SKM-1 treated with dmso at 0.1 percent for 144 hours (cell line): ENCODE measurements around the gene RUNX1.
A peak's percentile ranks its signal among the peaks of the same experiment; 100 is the strongest.
"Not testable (repeated sequence)": the region's sequence is repeated elsewhere in the genome, so short reads cannot be mapped to it uniquely, and the experiment has no call there.

Source experiments
- DNase-seq: peaks from one replicate; lab custom pipeline; 2025; ENCODE audit not compliant: unreplicated experiment; lab: John Stamatoyannopoulos, UW

The RUNX1 gene

GRCh38 chr21:34973685-34974084 is 75.4 kb downstream of the RUNX1 start:
- no peak for DNase-seq

DNA sequence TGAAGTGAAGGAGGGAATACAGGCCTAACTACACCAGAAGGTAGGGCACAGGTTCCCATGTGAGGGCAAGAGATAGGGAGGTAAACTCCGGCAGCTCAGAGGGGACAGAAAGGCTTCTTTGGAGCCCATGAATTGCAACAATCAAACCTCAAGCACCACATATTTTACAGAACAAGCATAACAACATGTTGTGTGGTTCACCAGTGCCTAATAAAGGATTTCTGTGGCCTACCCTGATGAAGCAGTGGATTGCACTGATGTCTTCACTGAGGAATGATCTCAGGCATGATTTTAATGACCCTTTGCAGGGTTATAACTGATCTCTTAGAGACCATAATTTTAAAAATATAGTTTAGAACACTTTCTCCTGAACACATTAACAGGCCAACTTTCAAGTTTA is 77.4 kb downstream of the RUNX1 start:
- DNase-seq = no peak

DNA sequence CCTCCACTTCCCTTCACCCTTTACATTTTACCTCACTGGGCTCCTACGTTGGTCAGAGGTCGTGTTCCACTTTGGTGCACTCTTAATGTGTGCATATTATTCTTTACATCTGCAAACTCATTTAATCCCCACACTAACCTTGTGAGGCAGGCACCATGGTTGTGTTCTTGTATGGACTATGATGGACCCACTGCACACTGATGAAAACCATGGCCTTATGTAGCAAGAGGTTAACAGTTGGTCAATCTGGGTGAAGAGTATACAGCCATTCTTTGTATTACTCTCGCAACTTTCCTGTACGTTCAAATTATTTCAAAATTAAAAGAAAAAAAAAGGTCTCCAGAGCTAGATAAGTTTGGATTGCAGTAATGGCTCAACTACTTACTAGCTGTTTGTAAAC is 78.5 kb downstream of the RUNX1 start:
- DNase-seq = no peak

DNA sequence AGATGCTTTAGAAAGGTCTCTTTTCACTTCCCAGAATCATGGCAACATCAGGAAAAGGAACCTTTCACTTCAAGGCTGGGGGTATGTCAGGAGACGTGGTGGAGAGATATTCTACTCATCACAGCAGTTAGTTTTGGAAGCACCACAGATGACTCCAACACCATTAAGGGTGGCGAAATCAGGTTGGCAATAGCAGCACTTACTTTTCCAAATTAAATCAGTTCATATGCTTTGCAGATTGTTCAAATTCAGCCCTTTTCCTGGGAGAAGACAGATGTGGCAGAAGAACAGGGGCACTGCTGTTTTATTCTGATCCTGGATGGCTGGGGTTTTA is 79.0 kb downstream of the RUNX1 start:
- DNase-seq = no peak

- no peak for DNase-seq
Observed at GRCh38 chr21:34969423-34970166, 79.5 kb downstream of the RUNX1 start.

DNA sequence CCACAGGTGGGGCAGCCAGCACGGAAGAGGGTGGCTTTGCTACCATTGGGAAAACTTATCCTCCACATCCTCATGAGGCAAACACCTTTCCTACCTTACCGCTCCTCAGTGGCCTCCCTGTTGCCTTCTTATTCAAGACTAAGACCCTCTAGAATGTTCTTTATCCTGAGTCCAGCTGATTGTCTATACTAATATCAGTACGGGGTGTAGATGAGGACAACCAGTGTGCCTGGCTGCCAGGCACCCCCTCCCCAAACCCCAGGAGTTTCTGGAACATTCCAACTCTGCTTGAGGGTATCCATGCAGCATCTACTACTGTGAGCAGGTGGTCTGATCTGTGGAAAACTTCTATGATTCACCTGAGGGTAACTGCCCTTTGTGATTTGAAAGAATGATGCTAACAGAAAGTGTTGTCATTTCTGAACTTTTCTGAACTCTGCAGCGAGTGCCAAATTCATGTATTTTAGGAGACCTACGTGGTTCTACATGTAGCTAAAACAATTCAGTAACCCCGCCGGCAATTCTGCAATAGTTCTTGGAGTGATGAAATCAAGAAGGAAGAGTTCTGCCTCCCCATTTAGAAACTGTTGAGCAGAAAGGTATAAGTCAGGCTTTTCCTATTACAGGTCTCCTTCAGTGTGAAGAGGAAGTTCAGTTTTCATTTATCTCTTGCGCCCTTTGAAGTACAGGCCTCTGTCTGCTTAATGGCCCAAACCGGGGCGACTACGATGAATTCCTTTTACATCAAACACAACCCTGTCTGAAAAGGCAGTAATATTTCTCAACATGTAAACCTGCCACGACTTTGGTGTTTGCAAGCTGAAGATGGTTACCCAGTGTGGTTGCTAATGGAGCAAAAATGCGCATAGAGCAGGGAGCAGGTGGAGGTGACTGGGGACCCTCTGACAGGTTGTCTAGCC is 80.4 kb downstream of the RUNX1 start:
- peak; percentile 94 for DNase-seq

DNA sequence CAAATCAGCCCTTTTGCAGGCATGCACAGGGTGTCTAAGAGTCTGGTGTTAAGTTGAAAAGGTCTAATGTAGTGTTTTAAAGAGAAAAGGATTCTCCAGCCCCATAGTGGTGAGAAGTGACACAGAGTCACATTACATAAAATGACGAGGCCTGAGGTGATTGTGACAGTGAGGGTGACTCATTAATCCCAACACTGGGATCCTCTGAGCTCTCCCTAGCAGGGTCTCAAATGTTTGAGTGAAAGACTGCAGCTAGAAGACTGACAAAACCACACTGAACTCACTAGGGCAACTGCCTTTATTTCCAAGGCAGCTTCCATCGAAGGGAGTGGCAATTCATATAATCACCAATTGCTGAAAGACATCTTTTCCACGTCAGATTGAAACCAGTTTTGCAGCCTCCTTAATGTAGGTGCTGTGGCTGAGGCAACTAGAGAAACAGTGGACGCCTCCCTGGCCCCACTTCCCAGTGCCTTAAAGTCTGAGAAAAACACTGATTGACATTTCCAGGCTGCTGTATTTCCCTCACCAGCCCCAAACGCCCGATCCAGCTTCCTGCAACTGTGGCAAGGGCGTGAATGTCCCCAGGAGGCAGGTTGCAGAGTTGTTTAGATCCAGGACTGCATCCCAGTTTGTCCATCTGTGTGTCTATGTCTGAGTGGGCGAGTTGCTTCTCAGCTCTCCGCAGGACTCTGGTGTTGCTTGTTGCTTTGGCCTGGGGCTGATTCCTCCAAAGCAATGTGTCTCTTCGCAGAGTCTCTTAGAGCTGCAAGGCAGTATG is 81.4 kb downstream of the RUNX1 start:
- no peak for DNase-seq

- DNase-seq = not testable (repeated sequence)
Observed at GRCh38 chr21:34966881-34967280, 82.2 kb downstream of the RUNX1 start.

DNA sequence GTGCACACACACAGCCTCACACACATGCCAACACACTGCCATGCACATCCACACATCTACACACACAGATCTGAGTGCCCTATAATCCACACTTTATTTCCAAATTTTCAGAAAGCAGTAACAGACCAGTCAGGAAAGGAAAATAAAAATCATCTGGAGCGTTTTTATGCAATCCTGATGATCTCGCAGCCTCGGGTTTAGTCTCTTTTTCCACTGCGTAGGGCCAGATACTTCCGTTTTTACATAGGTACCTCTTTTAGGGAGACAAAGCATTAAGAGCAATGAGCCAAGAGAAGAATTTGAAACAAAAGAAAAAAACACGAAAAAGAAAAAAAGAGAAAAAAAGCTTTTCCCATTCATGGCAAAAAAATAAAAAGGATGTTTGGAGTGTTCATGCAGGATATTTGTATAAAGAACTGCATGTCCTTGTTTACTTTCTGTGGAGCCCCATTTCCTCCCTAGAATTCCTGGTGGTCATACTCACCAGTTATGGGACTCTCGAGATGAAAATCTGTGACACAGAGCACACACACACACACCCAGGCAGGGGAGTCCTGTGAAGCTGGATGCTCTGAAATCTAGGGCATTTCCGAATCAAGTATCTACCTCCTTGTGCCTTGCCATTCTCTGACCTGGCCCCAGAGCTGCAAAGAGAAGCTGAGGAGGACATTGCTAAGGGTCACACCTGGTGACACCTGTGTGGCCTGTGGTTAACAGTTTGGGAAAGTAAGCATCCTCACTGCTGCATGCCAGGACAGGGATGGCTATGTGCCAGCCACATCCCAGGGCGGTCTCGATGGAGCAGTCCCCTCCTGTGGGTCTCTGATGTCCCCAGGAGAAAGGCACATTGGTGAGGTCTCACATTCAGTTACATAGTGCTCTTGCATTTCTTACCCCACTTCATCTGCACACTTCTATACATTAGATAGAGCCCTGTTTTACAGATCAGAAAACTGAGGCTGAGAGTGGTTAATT is 83.6 kb downstream of the RUNX1 start:
- DNase-seq = no peak

- DNase-seq = no peak
Observed at GRCh38 chr21:34962586-34963222, 86.4 kb downstream of the RUNX1 start.

DNA sequence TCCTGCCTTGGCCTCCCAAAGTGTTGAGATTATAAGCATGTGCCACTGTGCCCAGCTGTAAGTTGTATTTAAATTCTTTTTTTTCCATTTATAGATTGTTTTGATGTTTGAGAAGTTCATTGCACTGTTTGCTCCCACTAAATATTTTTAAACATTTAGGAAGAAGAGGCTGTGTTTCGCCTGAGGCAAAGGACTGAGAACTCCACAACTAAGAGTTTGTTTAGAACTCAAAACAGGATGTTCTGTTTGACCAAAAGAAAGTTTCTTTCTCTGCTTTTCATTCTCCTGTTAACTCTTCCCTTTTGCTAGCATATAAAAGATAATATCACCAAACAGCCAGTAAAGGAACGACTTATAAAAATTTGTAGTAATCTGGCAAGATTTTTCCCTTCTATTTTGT is 87.0 kb downstream of the RUNX1 start:
- no peak for DNase-seq

GRCh38 chr21:34960687-34961086 is 88.4 kb downstream of the RUNX1 start:
- no peak for DNase-seq

GRCh38 chr21:34959607-34960006 is 89.5 kb downstream of the RUNX1 start:
- no peak for DNase-seq

GRCh38 chr21:34958040-34958439 is 91.1 kb downstream of the RUNX1 start:
- DNase-seq = no peak

GRCh38 chr21:34956416-34957316 is 92.4 kb downstream of the RUNX1 start:
- peak; percentile 17 for DNase-seq

DNA sequence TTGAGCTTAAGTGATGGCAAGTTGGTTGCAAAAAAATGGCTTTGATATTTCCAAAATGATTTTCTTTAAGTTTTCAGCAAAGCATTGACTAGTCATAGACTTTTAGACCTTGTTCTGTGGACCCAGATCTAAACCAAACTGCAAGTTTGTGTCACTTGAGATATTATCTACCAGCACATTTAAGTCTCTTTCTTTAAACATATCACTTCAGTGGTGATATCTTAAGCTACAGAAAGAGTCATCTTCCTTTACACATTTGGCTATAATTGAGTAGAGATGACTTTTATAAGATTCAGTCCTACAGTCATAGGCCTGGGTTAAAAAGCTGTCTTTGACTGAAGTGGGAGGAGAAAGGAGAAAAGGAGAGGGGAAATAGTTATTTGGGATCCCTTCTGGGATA is 95.2 kb downstream of the RUNX1 start:
- no peak for DNase-seq

GRCh38 chr21:34952701-34953100 is 96.4 kb downstream of the RUNX1 start:
- DNase-seq = no peak

- DNase-seq = not testable (repeated sequence)
Observed at GRCh38 chr21:34951868-34952267, 97.2 kb downstream of the RUNX1 start.

DNA sequence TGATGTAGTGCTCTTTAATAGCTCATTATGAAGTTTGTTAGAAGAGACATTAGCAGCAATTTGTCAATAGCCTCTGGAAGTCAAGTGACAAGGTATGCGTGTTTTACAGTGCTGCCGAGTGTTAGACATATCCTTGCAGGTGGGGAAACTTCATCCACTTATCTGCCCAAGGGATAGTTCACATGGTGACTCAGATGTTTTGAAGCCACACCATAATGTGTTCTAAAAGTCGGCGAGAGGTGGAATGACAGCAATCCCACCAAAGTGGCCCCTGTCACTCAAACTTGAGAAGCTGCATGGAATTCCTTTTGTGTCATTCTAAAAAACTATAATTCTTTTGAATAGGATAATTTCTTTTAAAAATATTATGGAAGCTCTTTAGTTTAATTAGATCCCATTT is 98.1 kb downstream of the RUNX1 start:
- no peak for DNase-seq
